Hepatocyte (in vitro differentiated cells): ENCODE measurements around the gene ZFP69B. TPM values are rescaled to one million over a fixed set of nuclear protein-coding genes. Genes with fewer than 3 reads are reported as not detected.

Experiments used
- DNase-seq: peaks from one replicate; pipeline ENCODE4 v3.0.0-alpha.2; 2016; ENCODE audit warnings: low spot score
- H2AFZ ChIP-seq: fragments of 200-600 bp; sonication (generic); 2 replicates; pipeline ENCODE4 v1.6.0; 2016; ENCODE audit warnings: antibody characterized with exemption, mild to moderate bottlenecking
- H3K27ac ChIP-seq: fragments of 200-600 bp; sonication (generic); 2 replicates; pipeline ENCODE4 v1.5.1; 2016; ENCODE audit warnings: mild to moderate bottlenecking
- H3K27me3 ChIP-seq: fragments of 200-600 bp; sonication (generic); 2 replicates; pipeline ENCODE4 v1.6.1; 2016
- H3K36me3 ChIP-seq: fragments of 200-600 bp; sonication (generic); replicated peaks from 2 replicates; pipeline ENCODE4 v1.5.1; 2016; ENCODE audit warnings: low read depth; ENCODE audit not compliant: insufficient read depth
- H3K4me1 ChIP-seq: fragments of 200-600 bp; sonication (generic); 2 replicates; pipeline ENCODE4 v1.5.1; 2016; ENCODE audit warnings: mild to moderate bottlenecking, moderate library complexity; ENCODE audit not compliant: insufficient read depth
- H3K4me2 ChIP-seq: fragments of 200-600 bp; sonication (generic); 2 replicates; pipeline ENCODE4 v1.6.0; 2016
- H3K4me3 ChIP-seq: fragments of 200-600 bp; sonication (generic); 2 replicates; pipeline ENCODE4 v1.5.1; 2016; ENCODE audit warnings: mild to moderate bottlenecking
- H3K79me2 ChIP-seq: fragments of 200-600 bp; sonication (generic); 2 replicates; pipeline ENCODE4 v1.6.0; 2017; ENCODE audit warnings: mild to moderate bottlenecking
- H3K9me2 ChIP-seq: fragments of 200-600 bp; sonication (generic); replicated peaks from 2 replicates; pipeline ENCODE4 v1.6.0; 2017; ENCODE audit warnings: mild to moderate bottlenecking; ENCODE audit not compliant: insufficient read depth
- H3K9me3 ChIP-seq: fragments of 200-600 bp; sonication (generic); 2 replicates; pipeline ENCODE4 v1.5.1; 2016; ENCODE audit warnings: low read depth, mild to moderate bottlenecking
- H4K20me1 ChIP-seq: fragments of 200-600 bp; sonication (generic); 2 replicates; pipeline ENCODE4 v1.6.0; 2016; ENCODE audit warnings: mild to moderate bottlenecking; ENCODE audit not compliant: insufficient read depth, poor library complexity, severe bottlenecking
- CTCF ChIP-seq: fragments of 200-600 bp; sonication (generic); IDR thresholded peaks from 2 replicates; pipeline ENCODE4 v1.5.1; 2016; ENCODE audit warnings: antibody characterized with exemption, mild to moderate bottlenecking; ENCODE audit not compliant: poor library complexity
- EZH2 ChIP-seq: fragments of 200-600 bp; sonication (generic); IDR thresholded peaks from 2 replicates; pipeline ENCODE4 v1.6.1; 2016; ENCODE audit warnings: antibody characterized with exemption, mild to moderate bottlenecking, borderline replicate concordance
- EZH2phosphoT487 ChIP-seq: fragments of 200-600 bp; sonication (generic); IDR thresholded peaks from one replicate; pipeline ENCODE4 v1.6.1; 2018; ENCODE audit warnings: antibody characterized with exemption, mild to moderate bottlenecking, low read depth, moderate library complexity; ENCODE audit not compliant: unreplicated experiment, severe bottlenecking
- WGBS: methylation state at CpG from one replicate; pipeline ENCODE4 v1.1.6; 2016; ENCODE audit warnings: low lambda C conversion rate; ENCODE audit errors: missing lambda C conversion rate; 5-methylcytosine and 5-hydroxymethylcytosine counted together
- polyA plus RNA-seq: library from polyadenylated mRNA; unstranded; fragments of >200 nt; fragmentation: Nextera tagmentation; extraction: Ambion mirVana; gene quantifications from 2 replicates; pipeline ENCODE4 v1.2.1, GENCODE V29; 2016
- total RNA-seq: library from RNA; depleted of rRNA; stranded (reverse); fragments of >200 nt; gene quantifications from 2 replicates; pipeline ENCODE4 v1.2.3, GENCODE V29; 2014

The ZFP69B gene
- total and polyA plus RNA-seq, 2 experiments from 2014 or later, result 3.2 to 4.8 TPM

GRCh38 chr1:40432644-40433390 is 17.5 kb upstream of the ZFP69B start:
- no peak overlapping the region for H3K4me3 ChIP-seq
- no peaks in the 10 kb centered on the region for H4K20me1 ChIP-seq
- H3K27ac ChIP-seq, result no peak overlapping the region
- no peak overlapping the region for H2AFZ ChIP-seq
- no peaks in the 10 kb centered on the region for H3K36me3 ChIP-seq
- no peaks in the 10 kb centered on the region for H3K79me2 ChIP-seq
- H3K4me2 ChIP-seq, result no peak overlapping the region
- no peaks in the 10 kb centered on the region for H3K9me2 ChIP-seq
- no peak for DNase-seq
- no peaks in the 10 kb centered on the region for H3K4me1 ChIP-seq
- no peak for TF ChIP-seq EZH2phosphoT487
- no peak for TF ChIP-seq EZH2
- no peak for TF ChIP-seq CTCF
- 91% methylated on average over 3 of the region's 3 CpGs for WGBS
- no peaks in the 10 kb centered on the region for H3K27me3 ChIP-seq
- no peaks in the 10 kb centered on the region for H3K9me3 ChIP-seq

- H3K4me1 ChIP-seq, result no peaks in the 10 kb centered on the region
- WGBS, result 92% methylated on average over 5 of the region's 5 CpGs
- no peaks in the 10 kb centered on the region for H3K9me2 ChIP-seq
- TF ChIP-seq CTCF (no peak), EZH2 (no peak), EZH2phosphoT487 (no peak)
- no peak overlapping the region for H3K27ac ChIP-seq
- H3K36me3 ChIP-seq, result no peaks in the 10 kb centered on the region
- H3K27me3 ChIP-seq, result no peaks in the 10 kb centered on the region
- no peak overlapping the region for H2AFZ ChIP-seq
- DNase-seq, result no peak
- H3K4me2 ChIP-seq, result no peak overlapping the region
- H3K4me3 ChIP-seq, result no peak overlapping the region
- no peaks in the 10 kb centered on the region for H3K79me2 ChIP-seq
- H4K20me1 ChIP-seq, result no peaks in the 10 kb centered on the region
- H3K9me3 ChIP-seq, result no peaks in the 10 kb centered on the region
Measured at GRCh38 chr1:40435471-40435870, 14.8 kb upstream of the ZFP69B start.

- Histone ChIP-seq H4K20me1 (no peaks in the 10 kb centered on the region), H2AFZ (no peak overlapping the region), H3K27me3 (no peaks in the 10 kb centered on the region), H3K9me3 (no peaks in the 10 kb centered on the region), H3K27ac (no peak overlapping the region), H3K79me2 (no peaks in the 10 kb centered on the region), H3K4me2 (no peak overlapping the region), H3K4me1 (no peaks in the 10 kb centered on the region), H3K36me3 (no peaks in the 10 kb centered on the region), H3K4me3 (no peak overlapping the region), H3K9me2 (no peaks in the 10 kb centered on the region)
- 88% methylated on average over 4 of the region's 4 CpGs for WGBS
- TF ChIP-seq EZH2phosphoT487 (no peak), EZH2 (no peak), CTCF (no peak)
- no peak for DNase-seq
Measured at GRCh38 chr1:40435876-40436275, 14.4 kb upstream of the ZFP69B start.
